22Rv1 (cell line): ENCODE results near the gene FRAT2.

Source experiments
- H3K27ac ChIP-seq: fragments of 450-650 bp; 2 replicates; pipeline ENCODE4 v1.5.1; 2017
- ZFX ChIP-seq: fragments of 450-650 bp; IDR thresholded peaks from 2 replicates; pipeline ENCODE4 v1.6.1; 2017; ENCODE audit warnings: antibody characterized with exemption, borderline replicate concordance
- TF ChIP-seq, protein P1 (sequence below): fragments of 450-650 bp; IDR thresholded peaks from 2 replicates; pipeline ENCODE4 v1.5.1; 2017; ENCODE audit warnings: mild to moderate bottlenecking

Gene FRAT2, protein sequence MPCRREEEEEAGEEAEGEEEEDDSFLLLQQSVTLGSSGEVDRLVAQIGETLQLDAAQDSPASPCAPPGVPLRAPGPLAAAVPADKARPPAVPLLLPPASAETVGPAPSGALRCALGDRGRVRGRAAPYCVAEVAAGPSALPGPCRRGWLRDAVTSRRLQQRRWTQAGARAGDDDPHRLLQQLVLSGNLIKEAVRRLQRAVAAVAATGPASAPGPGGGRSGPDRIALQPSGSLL

DNA sequence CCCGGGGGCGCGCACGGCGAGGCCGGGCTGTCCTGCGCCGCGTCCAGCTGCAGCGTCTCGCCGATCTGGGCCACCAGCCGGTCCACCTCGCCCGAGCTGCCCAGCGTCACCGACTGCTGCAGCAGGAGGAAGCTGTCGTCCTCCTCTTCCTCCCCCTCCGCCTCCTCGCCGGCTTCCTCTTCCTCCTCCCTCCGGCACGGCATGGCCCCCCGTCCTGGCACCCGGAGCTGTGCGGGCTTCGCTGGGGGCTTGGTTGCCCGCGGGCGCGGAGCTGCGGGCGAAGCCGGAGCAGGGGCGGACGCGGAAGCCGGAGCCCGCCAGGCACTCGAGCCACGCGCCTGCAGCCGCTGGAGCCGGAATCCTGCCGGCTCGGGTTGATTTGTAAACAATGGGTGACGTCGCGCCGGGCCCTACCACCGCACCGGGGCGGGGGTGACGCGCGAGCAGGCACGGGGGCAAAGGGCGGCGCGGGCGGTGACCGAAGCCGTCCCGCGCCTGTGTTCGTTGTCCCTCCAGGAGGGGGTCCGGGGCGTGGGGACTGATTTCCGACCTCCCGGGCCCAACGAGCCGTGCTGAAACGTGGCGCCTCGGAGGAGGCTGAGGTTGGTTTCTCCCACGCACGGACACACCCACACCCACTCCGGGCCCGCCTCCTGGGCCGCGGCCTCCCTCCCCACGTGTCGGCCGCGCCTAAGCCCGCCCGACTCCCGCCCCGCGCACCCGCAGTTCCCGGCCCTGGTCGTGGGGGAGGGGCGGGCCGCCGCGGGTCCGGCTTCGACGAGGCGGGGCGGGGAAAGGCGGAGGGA, at the start of gene FRAT2:
TSS of gene FRAT2 (minus strand) at position 360 of the 806 bp plus-strand sequence. CDS start at position 203, 157 bp downstream.
- H3K27ac ChIP-seq = peak within 1 kb of the TSS; percentile 88
- TF ChIP-seq ZFX = no peak
- TF ChIP-seq, protein P1, sequence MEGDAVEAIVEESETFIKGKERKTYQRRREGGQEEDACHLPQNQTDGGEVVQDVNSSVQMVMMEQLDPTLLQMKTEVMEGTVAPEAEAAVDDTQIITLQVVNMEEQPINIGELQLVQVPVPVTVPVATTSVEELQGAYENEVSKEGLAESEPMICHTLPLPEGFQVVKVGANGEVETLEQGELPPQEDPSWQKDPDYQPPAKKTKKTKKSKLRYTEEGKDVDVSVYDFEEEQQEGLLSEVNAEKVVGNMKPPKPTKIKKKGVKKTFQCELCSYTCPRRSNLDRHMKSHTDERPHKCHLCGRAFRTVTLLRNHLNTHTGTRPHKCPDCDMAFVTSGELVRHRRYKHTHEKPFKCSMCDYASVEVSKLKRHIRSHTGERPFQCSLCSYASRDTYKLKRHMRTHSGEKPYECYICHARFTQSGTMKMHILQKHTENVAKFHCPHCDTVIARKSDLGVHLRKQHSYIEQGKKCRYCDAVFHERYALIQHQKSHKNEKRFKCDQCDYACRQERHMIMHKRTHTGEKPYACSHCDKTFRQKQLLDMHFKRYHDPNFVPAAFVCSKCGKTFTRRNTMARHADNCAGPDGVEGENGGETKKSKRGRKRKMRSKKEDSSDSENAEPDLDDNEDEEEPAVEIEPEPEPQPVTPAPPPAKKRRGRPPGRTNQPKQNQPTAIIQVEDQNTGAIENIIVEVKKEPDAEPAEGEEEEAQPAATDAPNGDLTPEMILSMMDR = no peak

DNA sequence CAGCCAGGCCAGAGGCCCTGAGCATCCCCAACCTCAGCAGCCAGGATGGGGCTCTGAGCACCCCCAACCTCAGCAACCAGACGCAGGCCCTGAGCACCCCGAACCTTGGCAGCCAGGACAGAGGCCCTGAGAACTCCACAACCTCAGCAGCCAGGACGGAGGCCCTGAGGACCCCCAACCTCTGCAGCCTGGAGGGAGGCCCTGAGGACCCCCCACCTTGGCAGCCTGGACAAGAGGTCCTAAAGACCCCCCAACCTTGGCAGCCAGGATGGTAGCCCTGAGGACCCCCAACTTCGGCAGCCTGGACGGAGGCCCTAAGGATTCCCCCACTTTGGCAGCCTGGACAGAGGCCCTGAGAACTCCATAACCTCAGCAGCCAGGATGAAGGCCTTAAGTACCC, 49.6 kb upstream of the FRAT2 start:
- H3K27ac ChIP-seq = no peak overlapping the region
- TF ChIP-seq ZFX = no peak
- TF ChIP-seq, protein P1 = no peak

DNA sequence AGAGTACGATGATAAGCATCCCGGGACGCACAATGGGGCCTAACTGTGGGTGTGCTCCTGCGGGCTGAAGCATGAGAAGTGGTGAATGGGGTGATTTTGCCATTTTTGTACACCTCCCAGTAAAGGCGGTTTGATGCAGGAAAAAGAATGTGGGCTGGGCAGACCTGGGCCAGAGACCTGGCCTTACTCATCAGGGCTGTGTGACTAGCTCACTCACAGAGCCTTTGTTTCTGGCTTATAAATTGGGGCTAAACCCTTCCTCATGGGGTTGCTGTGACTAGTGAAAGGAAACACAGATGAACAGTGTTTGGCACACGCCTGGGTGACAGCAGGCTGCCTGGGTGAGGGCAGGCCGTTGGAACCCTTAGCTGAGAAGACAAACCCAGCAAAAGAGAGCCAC, 48.6 kb upstream of the FRAT2 start:
- TF ChIP-seq ZFX = no peak
- TF ChIP-seq, protein P1 = no peak
- H3K27ac ChIP-seq = no peak overlapping the region

DNA sequence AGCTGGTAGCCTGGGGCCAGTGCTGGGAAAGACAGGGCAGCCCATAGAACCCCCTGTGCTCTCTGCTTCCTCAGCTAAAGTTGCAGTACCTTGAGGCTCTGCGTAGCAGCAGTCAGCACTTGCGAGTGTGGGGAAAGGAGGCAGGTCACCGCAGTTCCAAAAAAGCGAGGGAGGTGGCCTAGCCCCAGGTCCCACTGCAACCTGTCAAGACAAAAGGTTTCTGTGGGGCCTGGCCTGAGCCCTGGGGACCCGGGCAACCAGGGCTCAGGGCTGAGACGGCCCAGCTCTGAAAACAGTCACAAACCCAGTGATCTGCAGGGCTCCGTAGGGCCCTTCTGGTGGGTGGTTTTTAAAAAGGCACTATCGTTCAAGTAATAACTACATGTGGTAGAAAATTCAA, 47.1 kb upstream of the FRAT2 start:
- H3K27ac ChIP-seq = no peak overlapping the region
- TF ChIP-seq, protein P1 = no peak
- TF ChIP-seq ZFX = no peak

DNA sequence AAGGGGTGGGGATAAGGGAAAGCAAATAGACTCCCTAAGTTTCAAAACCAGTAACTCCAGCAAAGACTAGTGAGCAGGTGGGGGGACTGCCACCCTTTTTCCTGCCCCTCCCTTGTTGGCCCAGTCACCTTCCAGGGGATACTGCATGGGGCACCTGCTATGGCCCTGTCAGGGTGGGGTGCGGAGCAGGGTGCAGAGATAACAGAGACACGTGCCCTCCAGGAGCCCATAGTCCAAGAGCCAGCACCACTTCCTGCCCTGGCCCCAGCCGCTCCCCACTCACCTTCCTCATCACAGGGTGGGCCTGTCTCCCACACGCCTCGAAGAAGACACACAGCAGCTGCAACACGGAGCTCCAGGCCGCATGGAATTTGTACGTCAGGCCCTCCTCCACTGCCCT, 46.0 kb upstream of the FRAT2 start:
- H3K27ac ChIP-seq = no peak overlapping the region
- no peak for TF ChIP-seq ZFX
- TF ChIP-seq, protein P1 = no peak

DNA sequence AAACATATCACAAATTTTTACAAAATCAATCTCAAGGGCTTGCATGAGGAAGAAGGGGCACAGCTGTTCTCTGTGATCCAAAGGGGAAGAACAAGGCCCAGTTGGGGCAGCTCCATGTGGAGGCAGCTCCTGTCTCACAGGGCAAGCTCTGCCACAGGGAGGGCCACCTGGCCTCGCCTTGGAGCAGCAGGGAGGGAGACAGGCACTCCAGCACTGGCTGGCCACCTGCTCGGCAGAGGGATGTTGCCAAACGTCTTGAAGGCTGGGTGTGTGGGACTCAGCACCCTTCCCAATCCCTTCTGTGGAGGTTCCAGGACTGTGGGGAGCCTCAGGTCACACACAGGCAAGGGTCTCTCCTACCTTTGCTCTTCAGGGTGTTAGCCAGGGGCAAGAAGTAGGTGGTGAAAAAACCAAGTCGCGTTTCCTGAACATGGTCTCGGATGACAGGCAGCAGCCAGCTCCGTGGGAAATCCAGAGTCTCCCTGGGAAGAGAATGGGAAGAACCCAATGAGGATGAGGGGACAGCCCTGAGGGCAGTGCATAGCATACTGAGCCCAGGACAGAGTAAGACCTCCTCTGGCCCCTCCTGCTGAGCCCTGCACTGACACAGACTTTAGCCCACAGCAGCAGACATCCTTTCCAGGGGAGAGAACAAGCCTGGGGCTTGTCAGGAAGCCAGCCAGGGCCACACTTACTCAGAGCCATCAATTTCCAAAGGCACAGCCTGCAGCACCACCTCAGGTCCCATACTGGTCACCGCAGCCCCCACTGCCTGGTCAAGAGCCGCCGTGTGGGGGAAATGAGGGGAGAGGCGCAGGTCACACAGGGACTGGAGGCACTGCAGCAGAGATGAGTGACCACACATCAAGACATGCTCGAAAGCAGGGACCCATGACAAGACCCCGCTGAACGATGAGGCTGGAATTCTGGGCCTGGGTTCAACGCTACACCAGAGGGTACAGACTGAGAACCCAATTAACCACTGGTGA, 44.7 kb upstream of the FRAT2 start:
- TF ChIP-seq, protein P1 = no peak
- no peak for TF ChIP-seq ZFX
- no peak overlapping the region for H3K27ac ChIP-seq
